Measurements from ENCODE around the gene TMEM163.

GRCh38 chr2:134679294-134679693 lies 39.5 kb downstream of the TMEM163 start:
- TF ChIP-seq SPI1 (IDR thresholded peaks at IDR 0.05; ENCODE audit: low read depth, low read length) (no peak), POLR2A (IDR thresholded peaks at IDR 0.05; ENCODE audit: low read depth, low read length) (no peak), TAF1 (IDR thresholded peaks at IDR 0.05; ENCODE audit: low read depth, low read length) (no peak), POLR2AphosphoS5 (IDR thresholded peaks at IDR 0.05; ENCODE audit: low read depth, low read length) (no peak)
